ENCODE measurements around the gene PANK4.

The PANK4 gene

DNA sequence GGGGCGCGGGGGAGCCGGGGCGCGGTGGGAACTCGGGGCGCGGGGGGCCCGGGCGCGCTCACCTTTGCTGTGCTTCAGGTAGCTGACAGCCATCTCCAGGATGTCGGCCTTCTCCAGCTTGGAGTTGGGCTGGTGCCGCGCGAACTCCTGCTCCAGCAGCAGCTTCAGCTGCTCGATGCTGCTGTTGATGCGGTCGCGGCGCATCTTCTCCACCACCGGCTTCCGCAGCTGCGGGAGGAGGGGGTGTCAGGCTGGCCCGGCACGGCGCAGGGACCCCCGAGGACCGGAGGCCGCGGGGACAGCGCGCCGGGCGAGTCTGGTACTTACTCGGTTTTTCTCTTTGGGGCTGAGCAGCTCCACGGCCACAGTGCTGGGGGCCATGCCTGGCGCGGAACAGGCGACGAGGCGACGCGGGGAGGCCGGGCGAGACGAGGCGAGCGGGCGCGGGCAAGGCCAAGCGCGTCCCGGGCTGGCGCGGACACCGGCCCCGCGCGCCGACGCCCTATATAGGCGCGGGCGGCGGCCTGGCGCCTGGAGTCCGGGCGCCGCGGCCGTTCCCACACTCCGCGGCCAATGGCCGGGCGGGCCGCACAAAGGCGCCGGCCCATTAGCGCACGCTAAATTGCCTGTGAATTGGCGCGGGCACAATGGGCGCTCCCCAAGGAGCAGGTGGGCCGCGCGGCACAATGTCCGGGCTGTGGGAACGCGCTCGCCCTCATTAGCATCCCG, 3.6 kb upstream of the PANK4 start, which contains the start of gene HES5:
Gene HES5, minus strand, starts transcription at position 480 of the 729 bp plus-strand sequence. Its CDS starts 99 bp downstream, at position 381.
- POLR2A ChIA-PET = no interaction called here
- no peak for TF ChIP-seq CTCF (IDR thresholded peaks at IDR 0.05; ENCODE audit: insufficient read depth, low read length, missing control alignments)
- CTCF ChIA-PET = interaction anchor here (6.6 kb wide), 1 partner anchor 18 kb away, joined by 47 read pairs; no protein-coding TSS in a partner anchor
- DNase-seq (ENCODE audit: low read depth, low spot score) = no peak
- peak within 1 kb of the TSS; percentile 29 for H3K4me3 ChIP-seq (ENCODE audit: low read depth, low read length)

DNA sequence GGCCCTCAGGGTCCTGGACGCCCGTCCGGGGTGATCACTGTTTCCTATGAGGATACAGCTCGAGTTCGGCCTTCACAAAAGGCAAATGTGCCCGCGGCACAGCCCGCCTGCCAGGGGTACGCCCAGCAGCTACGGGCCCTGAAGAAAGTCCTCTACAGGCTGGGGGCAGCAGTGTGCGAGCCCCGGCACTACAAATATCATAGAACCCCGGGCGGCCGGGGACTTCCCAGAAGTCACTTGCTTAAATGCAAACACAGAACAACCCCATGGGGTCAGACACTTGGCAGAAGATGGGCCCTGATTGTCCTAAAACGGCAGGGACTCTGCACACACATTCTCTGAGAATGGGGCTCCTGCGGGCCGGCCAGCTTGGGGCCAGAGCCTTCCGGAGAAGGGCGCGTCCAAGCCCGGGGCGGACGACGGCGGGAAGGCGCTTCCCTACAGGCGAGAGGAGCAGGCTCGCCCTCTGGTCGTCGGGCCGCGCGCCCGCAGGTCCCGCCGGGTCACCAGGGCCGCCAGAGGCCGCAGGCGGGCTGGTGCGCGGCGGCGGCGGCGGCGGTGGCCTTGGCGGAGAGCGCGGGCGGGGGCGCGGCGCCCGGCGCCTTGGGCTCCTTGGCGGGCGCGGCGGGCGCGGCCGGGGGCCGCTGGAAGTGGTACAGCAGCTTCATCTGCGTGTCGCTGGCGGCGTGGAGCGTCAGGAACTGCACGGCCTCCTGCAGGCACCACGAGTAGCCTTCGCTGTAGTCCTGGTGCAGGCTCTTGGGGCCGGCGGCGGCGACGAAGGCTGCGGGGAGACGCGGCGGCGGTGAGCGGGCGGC, 2.8 kb upstream of the PANK4 start:
- no peak for TF ChIP-seq CTCF (IDR thresholded peaks at IDR 0.05; ENCODE audit: insufficient read depth, low read length, missing control alignments)
- H3K4me3 ChIP-seq (ENCODE audit: low read depth, low read length) = no peak overlapping the region
- ChIA-PET POLR2A (no interaction called here), CTCF (interaction anchor here (0.8 to 6.6 kb wide), 4 partner anchors 16 to 77 kb away, joined by 3 to 47 read pairs (median 4); no protein-coding TSS in a partner anchor)
- DNase-seq (ENCODE audit: low read depth, low spot score) = no peak

- ChIA-PET POLR2A (no interaction called here), CTCF (interaction anchor here (1.1 to 1.2 kb wide), 2 partner anchors 17 to 20 kb away, joined by 4 to 5 read pairs; no protein-coding TSS in a partner anchor)
- DNase-seq (ENCODE audit: low read depth, low spot score) = no peak
- TF ChIP-seq CTCF (IDR thresholded peaks at IDR 0.05; ENCODE audit: insufficient read depth, low read length, missing control alignments) = no peak
- H3K4me3 ChIP-seq (ENCODE audit: low read depth, low read length) = no peak overlapping the region
Measured at GRCh38 chr1:2528611-2528965, 2.2 kb upstream of the PANK4 start.

DNA sequence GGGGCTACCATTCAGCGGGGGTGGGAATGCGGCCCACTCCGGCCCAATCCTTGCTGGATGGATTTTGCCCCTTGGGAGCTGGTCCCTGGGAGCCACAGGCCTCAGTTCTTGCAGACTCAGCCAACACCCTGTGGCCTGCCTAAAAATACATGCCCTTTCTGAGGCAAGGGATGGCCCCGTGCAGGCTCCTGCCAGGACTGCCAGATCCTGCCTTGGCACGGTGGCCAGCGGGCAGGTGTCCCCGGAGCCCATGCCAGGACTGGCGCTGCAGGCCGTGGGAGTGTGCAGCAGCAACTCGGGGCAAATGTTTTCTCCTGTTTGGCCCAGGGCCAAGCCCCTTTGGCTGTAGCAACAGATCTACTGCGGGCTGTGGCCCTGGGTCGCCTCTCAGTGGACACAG, 1.6 kb upstream of the PANK4 start:
- CTCF ChIA-PET = interaction anchor here (1.2 to 4.6 kb wide), 2 partner anchors 20 kb away, joined by 4 to 24 read pairs; no protein-coding TSS in a partner anchor
- no peak for TF ChIP-seq CTCF (IDR thresholded peaks at IDR 0.05; ENCODE audit: insufficient read depth, low read length, missing control alignments)
- H3K4me3 ChIP-seq (ENCODE audit: low read depth, low read length) = no peak overlapping the region
- no peak for DNase-seq (ENCODE audit: low read depth, low spot score)
- POLR2A ChIA-PET = no interaction called here

DNA sequence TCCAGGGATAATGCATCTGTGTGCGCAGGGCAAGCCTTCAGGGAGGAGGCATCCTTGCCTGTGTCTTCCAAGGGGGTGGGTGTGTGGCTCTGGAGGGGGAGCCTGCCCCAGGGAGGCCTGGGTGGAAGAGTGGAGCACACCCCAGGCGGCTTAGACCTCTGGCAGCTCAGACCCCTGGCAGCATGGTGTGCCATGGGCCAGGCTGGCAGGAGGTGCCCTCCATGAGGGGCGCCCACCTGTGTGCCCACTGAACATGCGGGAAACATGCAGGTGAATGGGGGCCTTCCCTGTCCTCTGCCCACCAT, 1.1 kb upstream of the PANK4 start:
- no peak overlapping the region for H3K4me3 ChIP-seq (ENCODE audit: low read depth, low read length)
- no peak for DNase-seq (ENCODE audit: low read depth, low spot score)
- ChIA-PET POLR2A (interaction anchor here (0.6 kb wide), 1 partner anchor 112 kb away, joined by 3 read pairs; no protein-coding TSS in a partner anchor), CTCF (interaction anchor here (4.6 kb wide), 1 partner anchor 20 kb away, joined by 24 read pairs; no protein-coding TSS in a partner anchor)
- no peak for TF ChIP-seq CTCF (IDR thresholded peaks at IDR 0.05; ENCODE audit: insufficient read depth, low read length, missing control alignments)
